ENCODE data around the gene C7orf25.
"Not testable (repeated sequence)": the region's sequence is repeated elsewhere in the genome, so short reads cannot be mapped to it uniquely, and the experiment has no call there.

The C7orf25 gene

DNA sequence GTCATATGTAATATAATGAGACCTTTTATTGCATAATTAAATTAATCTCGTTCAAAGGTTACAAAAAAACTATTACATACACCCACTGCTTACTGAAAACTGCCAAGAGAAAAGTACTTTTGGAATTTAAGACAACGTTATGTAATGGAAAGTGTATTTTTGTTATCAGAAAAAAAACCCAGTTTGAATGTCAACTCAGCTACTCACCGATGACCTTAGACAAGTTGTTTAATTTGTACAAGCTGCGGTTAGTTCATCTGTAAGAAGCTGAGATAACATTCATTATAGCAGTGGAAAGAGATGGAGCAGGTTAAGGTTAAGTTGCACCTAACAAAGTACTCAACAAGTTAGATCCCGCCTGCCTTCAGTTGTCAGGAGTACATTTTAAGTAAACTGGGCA, 19.0 kb upstream of the C7orf25 start:
- DNase-seq (ENCODE audit: extremely low read depth in 1 of 2, low read depth in 1 of 2): no peak

DNA sequence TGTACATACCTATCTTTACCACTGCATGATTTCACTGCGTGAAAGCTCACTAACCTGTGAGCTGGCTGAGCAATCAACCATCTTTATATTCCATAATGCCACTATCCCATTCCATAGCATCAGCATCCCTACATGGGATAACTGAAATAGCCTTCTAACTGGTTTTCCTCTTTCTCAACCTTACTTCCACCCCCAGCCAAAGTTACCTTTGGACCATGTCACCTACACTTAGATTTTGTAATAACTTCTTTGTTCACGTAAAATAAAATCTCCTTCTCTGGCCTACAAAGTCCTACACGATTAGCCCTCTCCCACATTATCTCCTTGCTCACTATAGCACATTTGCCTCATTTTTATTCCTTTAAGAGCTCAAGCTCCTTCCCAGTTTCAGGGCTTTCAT, 17.6 kb upstream of the C7orf25 start:
- DNase-seq (ENCODE audit: extremely low read depth in 1 of 2, low read depth in 1 of 2): no peak

DNA sequence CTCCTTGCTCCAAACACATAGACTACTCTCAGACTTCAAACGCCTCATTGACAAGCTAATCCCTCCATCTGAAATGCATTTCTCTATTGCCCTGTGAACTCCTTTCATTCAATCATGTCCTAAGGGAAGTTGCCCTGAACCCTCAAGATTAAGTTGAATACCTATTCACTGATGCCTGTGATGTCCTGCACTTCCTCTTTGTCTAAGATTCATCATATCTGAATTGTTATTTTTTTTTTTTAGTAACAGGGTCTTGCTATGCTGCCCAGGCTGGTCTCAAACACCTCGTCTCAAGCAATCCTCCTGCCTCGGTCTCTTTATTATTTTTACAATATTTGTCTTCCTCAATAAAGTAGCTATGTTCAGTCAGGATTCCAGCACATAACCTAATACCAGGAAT, 16.9 kb upstream of the C7orf25 start:
- no peak for DNase-seq (ENCODE audit: extremely low read depth in 1 of 2, low read depth in 1 of 2)

DNA sequence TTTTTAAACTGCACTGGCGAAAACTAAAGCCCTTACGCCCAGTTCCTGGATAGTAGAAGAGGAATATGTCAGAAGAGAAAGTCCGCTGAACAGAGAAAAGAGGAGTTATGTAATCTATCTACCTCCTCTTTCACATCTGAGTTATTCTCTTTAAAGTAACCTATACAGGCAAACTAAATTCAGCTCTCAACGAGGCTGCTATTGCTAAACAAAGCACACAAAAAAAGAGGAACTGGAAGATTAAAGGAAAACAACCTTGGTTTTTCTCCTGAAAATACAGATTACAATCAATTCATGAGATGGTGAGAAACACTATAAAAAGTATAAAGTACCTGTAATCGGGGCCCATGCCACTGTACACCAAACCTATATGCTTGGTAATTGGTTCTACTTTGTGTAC, 14.3 kb upstream of the C7orf25 start:
- DNase-seq (ENCODE audit: extremely low read depth in 1 of 2, low read depth in 1 of 2): no peak

DNA sequence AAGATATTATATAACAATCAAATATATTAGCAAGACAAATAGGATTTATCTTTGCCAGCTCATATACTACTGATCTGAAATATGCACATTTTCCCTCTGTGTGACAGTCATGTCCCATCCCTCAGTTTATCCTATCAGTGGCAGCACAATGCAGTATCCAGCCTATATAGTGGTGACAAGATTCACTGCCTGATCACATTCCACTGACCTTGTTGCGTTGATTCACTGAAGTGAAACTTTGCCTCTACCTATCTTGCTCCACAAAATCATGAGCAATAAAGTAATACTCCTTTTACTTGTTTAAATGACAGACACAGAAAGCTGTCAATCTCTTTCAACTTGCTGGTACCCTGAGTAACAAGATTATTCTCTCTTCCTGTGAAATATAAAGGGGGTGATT, 13.8 kb upstream of the C7orf25 start:
- no peak for DNase-seq (ENCODE audit: extremely low read depth in 1 of 2, low read depth in 1 of 2)

DNA sequence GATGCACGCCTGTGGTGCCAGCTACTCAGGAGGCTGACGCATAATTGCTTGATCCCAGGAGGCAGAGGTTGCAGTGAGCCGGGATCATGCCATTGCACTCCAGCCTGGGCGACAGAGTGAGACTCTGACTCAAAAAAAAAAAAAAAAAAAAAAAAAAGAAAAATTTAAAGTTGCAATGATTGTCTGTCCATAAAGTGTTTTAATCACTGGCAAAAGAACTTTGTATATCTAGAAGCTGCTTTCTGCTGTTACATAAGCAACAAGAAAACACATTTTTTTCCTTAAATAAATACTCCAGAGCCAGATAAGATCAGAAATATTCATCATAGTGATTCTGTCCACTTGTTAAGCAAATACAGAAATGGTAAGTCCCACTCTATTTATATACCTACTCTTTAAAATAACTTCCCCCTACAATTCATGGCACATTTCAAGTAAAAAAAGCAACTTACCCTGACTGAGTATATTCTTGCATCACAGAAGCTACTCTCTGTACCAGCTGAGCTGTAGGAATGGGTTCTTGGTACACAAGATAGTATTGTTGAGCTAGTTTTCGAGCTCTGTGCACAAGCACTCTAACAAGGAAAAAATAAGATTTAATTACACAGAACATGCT, 12.5 kb upstream of the C7orf25 start:
- DNase-seq (ENCODE audit: extremely low read depth in 1 of 2, low read depth in 1 of 2): no peak

DNA sequence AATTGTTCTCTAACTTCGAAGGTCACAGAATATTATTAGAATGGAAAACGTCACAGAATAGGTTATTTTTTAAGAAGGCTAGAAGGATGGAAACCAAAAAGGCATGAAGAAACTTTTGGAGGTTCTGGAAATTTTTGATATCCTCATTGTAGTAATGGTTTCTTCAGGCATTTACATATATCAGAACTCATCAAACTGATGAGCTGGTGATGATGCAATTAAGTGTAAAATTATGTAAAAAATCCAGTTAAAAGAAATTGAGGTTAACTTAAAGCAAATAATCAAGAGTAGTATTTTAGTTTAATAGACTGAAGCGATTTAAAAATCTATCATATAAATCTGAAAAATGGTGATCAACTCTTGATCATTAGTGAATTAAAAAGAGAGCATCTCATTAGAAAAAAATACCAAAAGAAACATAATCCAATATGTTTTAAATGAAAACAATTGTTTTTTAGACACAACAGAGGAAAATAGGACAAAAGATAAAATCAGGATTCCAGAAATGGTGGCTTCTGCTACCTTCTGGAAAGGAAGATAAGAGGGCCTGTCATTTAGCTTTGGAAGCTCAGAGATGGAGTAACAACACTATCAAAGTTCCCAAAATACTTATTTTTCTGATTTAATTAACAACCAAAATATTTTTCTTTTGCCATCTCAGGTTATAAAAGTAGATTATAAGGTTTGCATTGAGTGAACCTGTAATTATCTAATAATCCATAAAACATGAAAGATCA, 10.3 kb upstream of the C7orf25 start:
- no peak for DNase-seq (ENCODE audit: extremely low read depth in 1 of 2, low read depth in 1 of 2)

DNA sequence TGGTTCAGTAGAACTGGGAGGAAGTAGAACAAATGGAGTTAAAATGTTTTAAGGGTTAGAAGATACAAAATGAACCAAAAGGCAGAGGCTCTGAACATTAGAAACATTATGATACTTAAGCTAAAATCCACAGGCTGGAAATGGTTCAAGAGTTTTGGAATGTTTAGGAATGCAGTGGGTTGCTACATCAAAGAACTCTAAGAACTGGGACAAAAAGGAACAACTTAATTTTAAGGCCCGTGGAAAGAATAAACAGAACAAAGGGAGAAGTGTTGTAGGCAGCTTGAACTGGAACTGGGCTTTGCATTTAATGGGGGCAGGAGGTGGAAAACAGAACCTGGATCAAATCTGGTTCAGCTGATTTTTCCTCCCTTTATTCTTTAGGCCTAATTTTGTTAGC, 3.5 kb upstream of the C7orf25 start:
- no peak for DNase-seq (ENCODE audit: extremely low read depth in 1 of 2, low read depth in 1 of 2)

DNA sequence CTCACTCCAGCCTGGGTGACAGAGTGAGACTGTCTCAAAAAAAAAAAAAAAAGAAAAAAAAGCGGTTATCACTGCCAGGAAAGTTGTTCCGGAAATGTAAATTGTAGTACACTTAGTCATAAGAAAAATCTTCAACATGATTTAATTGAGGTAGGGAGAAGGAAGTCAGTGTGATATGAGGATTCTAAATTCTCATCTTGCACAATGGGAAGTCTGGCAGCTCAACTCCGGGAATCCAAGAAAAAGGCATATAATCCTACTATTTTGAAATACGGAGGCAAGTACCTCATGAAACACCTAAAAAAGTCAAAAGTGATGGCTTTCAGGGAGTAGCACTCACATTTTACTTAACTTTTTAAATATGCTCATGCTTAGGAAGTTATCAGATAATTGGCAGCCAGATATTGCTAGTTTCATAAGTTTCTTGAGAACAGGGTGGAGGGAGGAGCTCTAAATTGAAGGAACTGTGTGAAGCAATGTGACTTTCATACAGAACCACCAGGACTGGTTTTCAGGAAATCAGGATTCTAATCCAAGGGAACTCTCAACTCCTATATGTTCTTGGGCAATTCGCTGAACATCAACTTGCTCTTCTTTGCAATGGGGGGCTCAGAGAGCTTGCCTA, 2.7 kb upstream of the C7orf25 start:
- DNase-seq (ENCODE audit: extremely low read depth in 1 of 2, low read depth in 1 of 2): no peak

DNA sequence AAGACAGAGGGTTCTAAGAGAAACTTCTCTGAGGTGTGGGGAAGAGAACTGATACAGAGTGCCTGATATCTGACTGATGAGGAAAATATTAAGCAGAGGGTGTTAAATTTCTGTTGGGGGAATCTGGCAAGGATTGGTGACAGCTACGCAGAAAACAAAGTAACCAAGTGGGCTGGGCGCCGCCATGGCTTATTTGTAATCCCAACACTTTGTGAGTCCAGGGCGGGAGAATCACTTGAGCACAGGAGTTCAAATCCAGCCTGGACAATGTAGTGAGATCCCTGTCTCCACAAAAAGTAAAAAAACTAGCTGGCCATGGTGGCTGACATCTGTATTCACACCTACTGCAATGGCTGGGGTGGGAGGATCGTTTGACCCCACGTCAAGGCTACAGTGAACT, 2.1 kb upstream of the C7orf25 start:
- DNase-seq (ENCODE audit: extremely low read depth in 1 of 2, low read depth in 1 of 2): no peak

DNA sequence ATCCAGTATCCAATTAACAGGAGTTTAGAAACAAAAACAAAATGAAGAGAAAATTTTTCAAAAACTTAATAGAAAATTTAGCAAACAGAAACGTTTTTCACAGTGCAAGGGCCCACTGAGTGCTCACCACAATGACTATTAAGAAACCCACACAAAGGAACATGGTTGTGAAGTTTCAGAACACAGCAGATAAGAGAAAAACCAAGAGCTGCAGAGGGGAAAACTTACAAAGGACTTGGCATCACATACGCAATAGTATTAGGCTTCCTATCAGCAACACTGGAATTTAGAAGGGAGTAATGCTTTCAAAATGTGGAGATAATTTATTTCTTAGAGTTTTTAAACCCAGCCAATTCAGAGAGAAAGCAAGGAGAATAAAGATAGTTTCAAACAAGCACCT, 1.7 kb upstream of the C7orf25 start:
- no peak for DNase-seq (ENCODE audit: extremely low read depth in 1 of 2, low read depth in 1 of 2)

DNA sequence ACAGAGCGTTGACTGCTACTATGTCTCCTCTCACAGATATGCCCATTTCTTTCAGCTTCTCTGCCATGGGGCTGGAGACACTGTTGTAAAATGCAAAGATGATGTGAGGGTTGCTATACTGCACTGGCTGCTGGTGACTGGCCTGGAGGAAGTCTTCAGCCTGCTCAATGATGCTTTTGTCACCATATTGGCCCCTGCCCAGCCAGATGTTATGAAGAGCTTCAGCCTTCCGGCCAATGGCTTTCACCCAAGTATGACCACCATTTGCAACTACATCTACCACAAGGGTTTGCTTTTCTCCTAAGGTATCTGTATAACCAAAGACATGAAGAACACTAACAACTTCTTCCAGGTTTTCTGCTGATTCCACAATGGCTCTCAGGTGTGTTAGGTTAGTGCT, 1.6 kb downstream of the C7orf25 start:
- DNase-seq (ENCODE audit: extremely low read depth in 1 of 2, low read depth in 1 of 2): no peak

DNA sequence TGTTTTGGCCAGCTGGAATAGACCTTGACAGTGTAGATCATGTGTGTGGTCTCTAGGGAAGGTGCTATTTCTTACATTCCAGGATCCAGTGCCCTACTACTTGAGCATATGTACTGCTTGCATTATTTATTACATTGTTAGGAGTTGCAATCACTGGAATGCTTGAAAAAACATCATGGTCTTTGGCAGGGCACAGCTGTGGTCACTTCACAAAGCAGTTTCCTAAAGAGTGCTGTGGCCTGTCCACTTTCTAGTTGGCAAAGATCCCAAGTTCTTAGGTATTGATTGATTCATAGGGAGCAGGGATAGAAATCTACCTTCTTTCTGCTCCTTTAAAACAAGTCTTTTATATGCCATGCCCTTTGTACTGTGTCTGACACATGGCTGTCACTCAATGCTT, 4.6 kb downstream of the C7orf25 start:
- DNase-seq (ENCODE audit: extremely low read depth in 1 of 2, low read depth in 1 of 2): no peak

DNA sequence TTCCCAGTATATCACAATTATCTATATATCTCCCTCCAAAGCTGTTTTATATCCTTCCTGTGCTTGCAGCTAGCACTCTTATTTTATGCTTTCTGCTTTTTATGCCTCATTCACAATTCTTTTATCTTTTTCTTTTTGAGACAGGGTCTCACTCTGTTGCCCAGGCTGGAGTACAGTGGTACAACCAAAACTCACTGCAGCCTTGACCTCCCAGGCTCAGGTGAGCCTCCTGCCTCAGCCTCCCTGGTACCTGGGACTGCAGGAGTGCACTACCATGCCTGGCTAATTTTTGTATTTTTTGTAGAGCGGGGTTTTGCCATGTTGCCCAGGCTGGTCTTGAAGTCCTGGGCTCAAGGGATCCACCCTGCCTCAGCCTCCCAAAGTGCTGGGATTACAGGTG, 5.7 kb downstream of the C7orf25 start:
- DNase-seq (ENCODE audit: extremely low read depth in 1 of 2, low read depth in 1 of 2): no peak

DNA sequence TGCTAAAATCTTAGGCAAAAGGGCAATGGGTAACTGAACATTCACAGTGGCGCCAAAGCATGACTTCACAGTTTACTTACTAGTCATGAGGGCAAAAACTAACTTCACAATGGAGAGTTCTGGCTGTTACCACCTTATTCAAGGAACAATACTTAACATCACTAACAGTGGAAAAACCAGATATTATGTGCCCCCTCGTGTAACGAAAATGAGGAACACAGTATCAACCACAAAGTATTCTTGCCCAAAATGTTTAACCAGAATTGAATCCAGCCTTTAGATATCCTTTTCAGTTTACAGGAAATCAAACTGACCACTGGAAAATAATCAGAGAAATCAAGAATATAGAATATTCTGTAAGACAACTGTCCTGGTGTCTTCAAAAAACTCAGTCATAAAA, 9.5 kb downstream of the C7orf25 start:
- no peak for DNase-seq (ENCODE audit: extremely low read depth in 1 of 2, low read depth in 1 of 2)

DNA sequence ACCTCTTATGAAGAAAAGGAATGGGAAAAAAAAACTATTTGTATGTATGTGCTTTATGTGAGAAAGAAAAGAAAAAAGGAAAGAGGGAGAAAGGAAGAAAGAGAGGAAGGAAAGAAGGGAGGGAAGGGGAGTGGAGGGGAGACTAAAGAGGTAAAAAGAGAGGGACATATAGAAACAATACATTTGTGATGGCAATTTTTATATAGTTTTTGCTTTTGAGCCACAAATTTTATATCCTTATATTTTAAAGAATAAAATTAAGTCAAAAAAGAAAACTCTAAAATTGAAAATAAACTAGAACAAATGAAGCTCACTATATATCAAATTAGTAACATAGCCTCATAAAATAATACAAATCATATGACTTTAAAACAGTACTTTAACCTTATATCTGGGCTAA, 11.0 kb downstream of the C7orf25 start:
- no peak for DNase-seq (ENCODE audit: extremely low read depth in 1 of 2, low read depth in 1 of 2)

DNA sequence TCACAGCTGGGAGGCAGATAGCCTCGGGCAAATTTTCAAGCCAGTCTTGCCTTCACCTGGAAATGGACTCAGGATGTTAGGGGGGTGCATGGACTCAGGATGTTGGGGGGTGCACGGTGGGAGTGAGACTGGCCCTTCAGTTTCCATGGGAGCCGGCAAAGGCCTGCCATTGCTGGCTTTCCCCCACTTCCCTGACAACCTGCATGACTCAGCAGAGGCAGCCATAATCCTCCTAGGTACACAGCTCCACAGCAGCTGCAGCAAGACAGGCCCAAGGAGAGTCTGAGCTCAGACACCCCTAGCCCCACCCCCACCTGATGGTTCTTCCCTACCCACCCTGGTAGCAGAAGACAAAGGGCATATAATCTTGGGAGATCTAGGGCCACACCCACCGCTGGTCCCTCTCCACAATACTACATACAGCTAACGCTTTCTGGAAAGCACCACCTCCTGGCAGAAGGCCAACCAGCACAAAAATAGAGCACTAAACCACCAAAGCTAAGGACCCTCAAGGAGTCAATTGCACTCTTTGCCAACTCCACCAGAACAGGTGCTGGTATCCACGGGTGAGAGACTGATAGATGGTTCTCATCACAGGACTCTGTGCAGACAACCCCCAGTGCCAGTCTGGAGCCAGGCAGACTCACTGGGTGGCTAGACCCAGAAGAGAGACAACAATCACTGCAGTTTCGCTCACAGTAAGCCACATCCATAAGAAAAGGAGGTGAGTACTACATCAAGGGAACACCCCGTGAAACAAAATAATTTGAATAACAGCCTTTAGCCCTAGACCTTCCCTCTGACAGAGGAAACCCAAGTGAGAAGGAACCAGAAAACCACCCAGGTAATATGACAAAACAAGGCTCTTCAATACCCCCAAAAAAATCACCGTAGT, 18.3 kb downstream of the C7orf25 start:
- no peak for DNase-seq (ENCODE audit: extremely low read depth in 1 of 2, low read depth in 1 of 2)

DNA sequence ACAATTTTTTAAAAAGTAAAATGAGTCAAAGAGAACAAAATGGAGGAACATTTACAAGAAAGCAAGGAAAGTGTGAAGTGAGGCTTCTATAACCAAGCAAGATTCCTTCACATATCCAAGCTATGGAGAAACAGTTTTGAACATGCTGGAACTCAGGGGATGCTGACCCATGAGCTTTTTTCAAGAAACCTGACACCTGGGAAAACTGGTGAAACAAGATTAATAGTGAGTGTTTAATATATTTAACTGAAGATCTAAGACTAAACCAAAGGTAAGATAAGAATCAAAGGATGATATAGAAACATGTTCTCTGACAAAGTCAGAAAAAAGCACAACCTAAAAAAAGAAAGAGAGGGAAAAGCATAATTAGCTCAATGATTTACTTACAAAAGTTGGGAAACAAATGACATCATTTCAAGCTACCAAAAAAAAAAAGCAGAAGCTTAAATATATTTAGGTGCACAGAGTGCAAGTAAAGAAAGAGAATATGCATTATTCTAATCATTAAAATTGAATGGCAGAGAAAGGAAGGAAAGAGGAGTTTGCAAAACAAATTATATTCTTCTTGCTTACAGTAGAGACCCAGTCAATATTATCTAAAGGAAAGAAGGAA, 24.9 kb downstream of the C7orf25 start:
- DNase-seq (ENCODE audit: extremely low read depth in 1 of 2, low read depth in 1 of 2): no peak

DNA sequence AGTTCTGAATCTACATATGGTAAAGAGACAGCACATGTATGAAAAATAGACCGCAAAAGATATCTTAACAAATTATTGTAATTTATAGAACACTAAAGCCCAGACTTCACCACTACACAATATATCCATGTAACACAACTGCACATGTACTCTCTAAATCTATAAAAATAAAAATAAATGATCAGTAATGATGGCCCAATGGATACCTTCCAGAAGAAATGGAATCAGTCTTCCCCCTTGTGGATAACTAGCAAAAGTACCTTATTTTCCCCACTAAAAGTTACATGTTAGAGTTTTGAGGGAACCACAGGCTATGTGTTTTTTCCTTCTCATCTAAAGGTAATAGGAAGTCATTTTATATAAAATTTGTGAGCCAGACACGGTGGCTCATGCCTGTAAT, 25.7 kb downstream of the C7orf25 start:
- no peak for DNase-seq (ENCODE audit: extremely low read depth in 1 of 2, low read depth in 1 of 2)

DNA sequence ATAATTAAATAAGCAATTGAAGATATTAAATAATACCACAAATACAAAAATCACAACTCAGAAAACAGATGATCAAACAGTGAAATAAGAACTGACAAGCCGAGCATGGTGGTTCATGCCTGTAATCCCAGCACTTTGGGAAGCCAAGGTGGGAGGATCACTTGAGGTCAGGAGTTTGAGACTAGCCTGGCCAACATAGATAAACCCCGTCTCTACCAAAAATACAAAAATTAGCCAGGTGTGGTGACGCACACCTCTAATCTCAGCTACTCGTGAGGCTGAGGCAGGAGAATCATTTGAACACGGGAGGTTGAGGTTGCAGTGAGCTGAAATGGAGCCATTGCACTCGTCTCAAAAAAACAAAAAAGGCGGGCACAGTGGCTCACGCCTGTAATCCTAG, 26.7 kb downstream of the C7orf25 start:
- not testable (repeated sequence) for DNase-seq (ENCODE audit: extremely low read depth in 1 of 2, low read depth in 1 of 2)

DNA sequence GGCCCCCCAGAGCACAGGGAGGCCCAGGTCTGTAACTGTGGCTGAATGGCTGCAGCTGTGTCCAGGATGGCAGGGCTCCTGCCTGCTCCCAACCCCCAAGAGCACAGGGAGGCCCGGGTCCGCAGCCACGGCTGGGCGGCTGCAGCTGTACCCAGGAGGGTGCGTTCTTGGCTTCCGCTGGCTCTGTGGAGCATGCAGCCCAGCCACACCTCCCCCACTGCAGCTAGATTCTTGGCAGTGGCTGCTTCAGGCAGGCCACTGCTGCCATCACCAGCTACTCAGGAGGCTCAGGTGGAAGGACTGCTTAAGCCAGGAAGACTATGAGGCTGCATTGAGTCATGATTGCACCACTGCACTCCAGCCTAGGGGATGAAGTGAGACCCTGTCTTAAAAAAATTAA, 27.9 kb downstream of the C7orf25 start:
- DNase-seq (ENCODE audit: extremely low read depth in 1 of 2, low read depth in 1 of 2): no peak
